GM18505 (cell line): Measurements from ENCODE around the gene KCNE1.

Experiments used
- ATAC-seq: cut with Tn5 transposase; IDR thresholded peaks from one replicate; pipeline ENCODE4 v1.9.1; 2021; ENCODE audit not compliant: unreplicated experiment
- POLR2A ChIP-seq: IDR thresholded peaks from 4 replicates; pipeline ENCODE4 v1.6.1; 2011; ENCODE audit warnings: borderline replicate concordance; ENCODE audit not compliant: insufficient read depth, insufficient read length; ENCODE audit errors: extremely low read depth

The KCNE1 gene

DNA sequence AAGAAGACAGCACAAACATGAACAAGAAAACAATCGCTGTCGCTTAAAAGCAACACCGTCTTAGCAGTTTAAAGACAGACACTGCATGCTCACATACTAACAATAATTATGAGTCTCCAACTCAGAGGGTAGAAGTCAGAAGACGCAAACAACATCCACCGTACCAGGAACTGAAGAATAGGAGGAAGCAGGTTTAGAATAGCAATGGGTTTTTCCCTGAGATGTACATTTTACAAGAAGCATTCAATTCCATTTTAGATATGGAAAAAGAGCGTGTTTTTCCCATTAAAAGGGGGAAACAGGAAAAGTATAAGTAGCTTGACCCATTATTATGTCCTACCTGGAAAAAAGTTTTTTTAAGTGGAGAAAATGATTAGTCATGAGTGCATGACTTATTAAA, 34.5 kb upstream of the KCNE1 start:
- no peak for TF ChIP-seq POLR2A
- no peak for ATAC-seq

DNA sequence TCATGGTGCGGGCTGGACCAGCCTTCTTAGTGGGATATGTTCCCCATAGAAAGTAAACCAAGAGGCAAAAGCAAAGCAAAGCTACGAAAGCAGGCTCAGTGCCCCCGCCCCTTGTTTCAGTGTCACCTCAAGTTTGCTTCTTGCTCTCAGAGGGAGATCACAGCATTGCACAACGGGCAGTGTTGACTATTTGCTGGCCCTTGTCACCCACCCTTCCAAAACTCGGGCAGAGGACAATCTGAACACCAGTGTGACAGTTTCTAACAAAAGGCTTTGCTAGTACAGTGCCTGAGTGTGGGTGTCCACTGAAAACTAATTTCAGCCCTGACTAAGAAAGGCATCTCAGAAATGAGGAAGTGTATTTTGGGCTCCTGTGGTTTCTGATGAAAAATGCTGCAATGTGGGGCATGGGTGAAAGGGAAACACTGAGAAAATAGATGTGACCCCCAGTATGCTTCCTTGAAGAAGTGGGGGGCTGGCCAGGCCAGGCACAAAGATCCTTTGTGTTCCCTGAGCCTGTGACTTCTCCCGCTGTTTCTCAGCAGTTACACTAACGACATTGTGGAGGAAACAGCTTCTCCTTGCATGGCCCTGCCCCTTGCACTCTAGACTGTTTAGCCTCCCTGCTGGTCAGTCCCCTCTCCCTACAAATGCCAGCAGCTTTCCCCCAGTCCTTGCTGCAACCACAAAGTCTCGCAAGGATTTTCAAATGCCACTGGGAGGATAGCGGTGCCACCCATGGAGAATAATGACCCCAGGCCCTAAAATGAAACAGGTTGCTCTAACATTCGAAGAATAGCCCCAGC, 33.3 kb upstream of the KCNE1 start:
- peak; percentile 70 for TF ChIP-seq POLR2A
- ATAC-seq, result peak; percentile 85

DNA sequence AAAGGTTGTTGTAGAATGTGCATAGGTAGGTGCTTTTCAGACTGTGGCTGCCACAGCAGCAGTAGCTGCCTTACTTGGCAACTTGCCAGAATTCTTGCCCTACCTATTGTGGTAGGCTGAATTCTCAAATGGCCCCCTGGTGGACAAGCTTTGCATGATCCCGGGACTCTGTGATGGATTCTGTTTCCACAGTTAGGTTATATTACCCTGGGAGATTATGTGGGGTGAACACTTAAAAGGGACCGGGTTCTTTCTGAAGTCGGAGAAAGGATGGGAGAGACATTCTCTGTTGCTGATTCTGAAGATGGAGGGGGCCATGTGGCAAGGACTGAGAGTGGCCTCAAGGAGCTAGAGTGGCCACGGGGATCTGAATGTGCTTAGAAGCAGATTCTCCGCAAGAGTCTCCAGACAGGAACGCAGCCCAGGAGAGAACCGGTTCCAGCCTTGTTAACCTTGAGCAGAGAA, 32.1 kb upstream of the KCNE1 start:
- TF ChIP-seq POLR2A, result no peak
- ATAC-seq, result no peak

DNA sequence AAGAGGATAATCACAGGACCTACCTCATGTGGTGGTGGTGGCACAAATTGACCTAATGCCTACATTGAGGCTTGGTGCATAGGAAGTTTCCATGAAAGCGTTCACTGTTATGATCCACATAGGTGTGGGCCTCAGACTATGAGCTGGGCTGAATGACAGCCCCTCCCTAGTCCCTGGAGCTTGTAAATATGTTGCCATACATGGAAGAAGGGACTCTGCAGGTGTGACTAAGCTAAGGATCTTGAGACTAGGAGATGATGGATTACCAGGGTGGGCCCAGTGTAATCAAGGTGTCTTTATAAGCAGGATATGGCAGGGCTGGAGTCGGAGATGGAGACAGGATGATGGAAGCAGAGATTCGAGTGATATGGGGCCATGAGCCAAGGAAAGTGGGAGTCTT, 31.0 kb upstream of the KCNE1 start:
- no peak for TF ChIP-seq POLR2A
- no peak for ATAC-seq

DNA sequence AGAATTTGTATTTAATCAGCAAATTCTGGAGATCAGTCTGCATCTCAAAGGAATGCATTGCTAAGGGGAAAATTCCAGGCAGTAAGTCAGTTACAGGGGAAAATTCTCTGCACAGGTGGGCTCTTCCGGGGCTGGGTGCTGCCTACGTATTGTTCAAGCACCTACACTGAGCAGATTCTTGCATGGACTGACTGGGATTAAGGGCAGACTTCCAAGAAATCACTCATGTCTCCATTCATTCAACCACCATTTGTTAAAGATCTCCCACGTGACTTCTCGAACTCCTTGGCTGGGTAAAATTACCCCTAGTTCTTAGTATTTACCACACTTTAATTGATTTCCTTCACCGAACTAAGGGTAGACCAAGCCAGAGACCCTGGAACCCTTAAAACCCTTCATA, 28.2 kb upstream of the KCNE1 start:
- no peak for ATAC-seq
- TF ChIP-seq POLR2A, result no peak

DNA sequence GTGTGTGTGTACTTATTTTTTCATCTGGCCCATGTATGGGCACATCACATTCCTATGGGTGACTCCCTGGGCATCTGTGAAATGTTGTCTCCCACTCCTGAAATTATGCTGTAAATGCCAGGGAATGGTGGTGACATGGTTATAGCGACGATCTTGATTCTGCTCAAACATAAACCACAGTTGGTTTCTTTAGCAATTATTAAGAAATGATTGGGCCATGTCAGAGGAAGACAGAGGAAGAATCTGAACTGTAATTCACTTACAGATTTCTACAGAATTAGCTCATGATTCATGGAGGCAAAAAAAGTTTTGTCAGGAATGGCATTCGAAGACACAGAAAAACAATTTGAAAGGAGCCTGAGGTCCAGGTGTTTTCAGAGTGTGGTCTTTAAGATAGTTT, 25.8 kb upstream of the KCNE1 start:
- TF ChIP-seq POLR2A, result no peak
- no peak for ATAC-seq

DNA sequence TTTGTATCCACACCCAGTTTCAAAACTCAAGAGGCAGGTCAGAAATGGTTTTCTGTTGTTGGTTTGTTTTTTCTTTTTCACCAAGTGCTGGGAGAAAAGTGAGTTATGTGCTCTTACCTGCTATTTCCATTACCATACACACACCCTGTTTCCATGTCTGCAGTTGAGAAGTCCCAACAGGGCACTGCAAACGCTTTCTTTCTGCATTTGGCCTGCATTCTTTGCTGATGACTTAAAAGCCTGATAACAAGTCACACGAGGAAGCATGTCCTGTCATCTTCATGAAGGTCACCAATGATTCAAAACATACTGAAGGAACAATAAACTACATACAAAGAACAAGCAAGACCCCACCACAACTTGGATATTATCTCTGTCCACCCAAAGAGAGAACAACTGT, 24.8 kb upstream of the KCNE1 start:
- no peak for ATAC-seq
- TF ChIP-seq POLR2A, result no peak

DNA sequence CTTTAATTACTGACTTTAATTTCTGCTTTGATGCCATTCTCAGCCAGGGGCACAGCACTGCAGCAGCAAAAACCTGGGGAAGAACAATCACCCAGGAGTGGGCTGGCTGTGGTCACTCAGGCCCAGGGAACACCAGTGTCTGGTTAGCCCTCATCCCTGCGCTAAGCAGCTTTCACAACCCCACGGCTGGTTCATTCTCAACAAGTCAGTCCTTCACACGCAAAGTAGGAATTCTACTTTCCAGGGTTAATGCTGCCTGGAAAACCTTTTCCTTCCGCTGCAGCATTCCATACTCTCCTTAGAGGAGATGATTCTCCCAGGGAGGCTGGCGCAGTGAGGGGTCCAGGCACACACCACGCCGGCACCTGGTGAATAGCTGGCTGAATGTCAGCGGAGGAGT, 24.3 kb upstream of the KCNE1 start:
- no peak for TF ChIP-seq POLR2A
- ATAC-seq, result no peak

DNA sequence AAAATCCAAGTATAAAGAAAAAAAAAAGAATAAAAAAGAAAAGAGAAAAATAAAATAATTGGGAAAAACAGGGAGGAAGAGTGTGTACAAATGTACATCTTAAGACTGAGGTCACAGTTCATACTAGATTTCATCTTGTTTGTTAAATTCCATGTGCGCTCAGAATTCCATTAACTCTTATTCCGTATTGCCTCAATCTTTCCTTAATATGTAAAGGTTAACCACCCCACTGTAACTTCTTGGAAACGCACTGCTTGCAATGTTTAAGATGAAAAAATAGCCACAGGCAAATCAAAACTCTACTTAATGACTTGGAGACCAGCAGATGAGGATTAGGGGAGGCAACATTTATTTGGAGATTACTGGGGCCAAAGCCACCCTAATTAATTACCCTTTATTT, 23.9 kb upstream of the KCNE1 start:
- no peak for TF ChIP-seq POLR2A
- ATAC-seq, result no peak

DNA sequence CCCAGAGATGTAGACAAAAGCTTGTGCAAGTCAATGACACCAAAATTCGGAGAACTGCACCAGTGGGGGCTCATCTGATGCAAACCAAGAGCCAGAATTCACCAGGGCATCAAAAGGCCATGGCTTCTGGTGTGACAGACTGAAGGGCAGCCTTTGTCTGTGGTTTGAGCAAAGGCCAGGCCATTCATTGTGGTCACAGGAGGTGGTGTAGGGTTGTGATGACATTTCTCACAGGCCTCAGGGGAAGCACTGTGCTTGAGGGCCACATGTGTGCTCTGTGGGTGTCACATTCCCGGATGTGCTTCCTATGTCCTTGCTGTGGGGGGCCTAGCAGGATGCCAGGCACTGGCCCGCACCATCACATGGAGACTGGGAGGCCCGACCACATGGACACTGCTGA, 22.5 kb upstream of the KCNE1 start:
- TF ChIP-seq POLR2A, result no peak
- no peak for ATAC-seq

DNA sequence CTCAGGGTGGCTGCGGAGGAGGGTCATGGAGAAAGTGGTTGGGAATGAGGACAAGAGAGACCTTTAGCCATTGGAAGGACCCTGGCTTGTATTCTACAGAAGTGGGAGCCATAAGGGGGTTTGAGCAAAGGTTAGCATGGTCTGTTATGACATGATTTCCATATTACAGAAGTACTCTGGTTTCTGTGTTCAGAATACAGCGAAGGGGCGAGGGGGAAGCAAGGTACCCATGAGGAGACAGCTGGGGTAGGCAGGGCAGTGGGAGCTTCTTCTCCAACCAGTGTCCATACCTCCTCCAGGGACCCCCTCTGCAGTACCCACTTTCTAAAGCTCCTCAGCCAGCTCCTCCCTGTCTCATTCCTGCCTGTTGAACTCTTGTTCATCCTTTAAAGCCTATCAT, 21.9 kb upstream of the KCNE1 start:
- TF ChIP-seq POLR2A, result no peak
- ATAC-seq, result no peak

DNA sequence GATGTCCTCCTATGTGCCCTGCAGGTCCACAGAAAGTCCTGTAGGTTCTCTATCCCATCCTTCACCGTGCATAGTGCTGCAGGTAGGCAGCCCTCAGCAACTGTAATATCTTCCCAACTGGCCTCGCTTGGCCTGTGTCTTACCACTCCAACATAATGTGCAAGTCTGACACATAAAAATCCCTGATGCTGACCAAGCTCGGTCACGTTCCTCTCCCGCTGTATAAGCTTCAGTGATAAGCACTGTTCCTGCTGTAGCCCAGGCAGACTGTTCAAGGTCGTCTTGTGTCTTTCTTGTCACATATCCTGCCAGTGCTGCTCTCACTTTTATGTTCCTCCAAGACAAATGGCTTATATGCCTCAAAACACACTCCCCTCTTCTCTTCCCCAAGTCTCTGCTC, 19.4 kb upstream of the KCNE1 start:
- TF ChIP-seq POLR2A, result no peak
- no peak for ATAC-seq

DNA sequence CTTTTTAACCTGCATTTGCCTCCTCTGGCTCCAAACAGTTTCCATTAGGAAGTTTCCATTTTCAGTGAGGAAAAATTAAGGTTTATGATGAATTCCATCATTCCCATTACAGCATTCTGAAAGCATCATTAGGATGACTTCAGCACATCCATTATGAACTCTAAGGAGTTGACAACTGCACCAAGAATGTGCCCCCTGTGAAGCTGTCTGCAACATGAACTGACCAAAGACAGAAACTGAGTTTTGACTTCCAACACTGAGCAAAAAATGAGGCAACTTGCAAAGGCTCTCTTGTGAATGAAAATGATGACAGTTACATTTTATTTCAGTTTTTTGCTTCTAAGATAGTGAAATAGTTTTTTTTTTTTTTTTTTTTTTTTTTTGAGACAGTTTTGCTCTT, 18.3 kb upstream of the KCNE1 start:
- TF ChIP-seq POLR2A, result no peak

DNA sequence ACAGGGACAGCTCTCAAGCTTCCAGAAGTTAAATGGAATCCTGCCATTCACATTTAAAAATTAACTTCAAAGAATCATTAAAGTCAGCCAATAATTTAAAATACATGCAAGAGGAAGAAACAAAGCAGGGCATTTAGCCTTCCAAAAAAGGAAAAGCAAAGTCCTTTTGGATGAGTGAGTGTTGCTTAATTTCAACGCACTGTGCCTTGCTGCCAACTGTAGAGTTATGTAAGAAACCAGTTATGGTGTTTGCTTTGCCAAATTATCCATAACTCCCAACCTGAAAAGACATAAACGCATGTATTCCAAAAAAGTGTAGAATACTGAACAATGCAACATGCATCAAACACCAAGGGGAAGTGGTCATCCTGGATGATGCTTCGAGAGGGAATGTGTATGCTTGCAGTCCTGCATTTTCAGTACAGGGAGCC, 16.1 kb upstream of the KCNE1 start:
- no peak for ATAC-seq
- no peak for TF ChIP-seq POLR2A

More for the DNA sequence above, 18.3 kb upstream of the KCNE1 start:
- no peak for ATAC-seq
